HEK293 (cell line): Measurements from ENCODE around the gene SPOCK1.

Experiments used
- CTCF ChIA-PET: fragments of 350-600 bp; formaldehyde crosslinking; extraction: SDS; loops from one replicate; lab custom pipeline; 2021; ENCODE audit warnings: antibody characterized with exemption; lab: Yijun Ruan, JAX
- POLR2A ChIA-PET: fragments of 300-600 bp; formaldehyde crosslinking; extraction: SDS; loops from one replicate; lab custom pipeline; 2020; ENCODE audit warnings: antibody characterized with exemption, inconsistent platforms; lab: Yijun Ruan, JAX
- H3K27ac ChIP-seq: fragments of 200-500 bp; sonication (Bioruptor generic); 2 replicates; pipeline ENCODE4 v1.5.1; 2014; ENCODE audit warnings: low read depth, low read length, control low read depth, inconsistent platforms; ENCODE audit errors: extremely low read depth
- H3K36me3 ChIP-seq, 2 experiments: fragments of 200-500 bp in 1 of 2; sonication (Bioruptor generic) in 1 of 2; 1 replicate in 1 of 2; 2 replicates in 1 of 2; pipeline ENCODE4 v1.5.1; 2014 to 2017; ENCODE audit warnings: inconsistent platforms in 2 of 2, low read length in 2 of 2; ENCODE audit not compliant: control insufficient read depth in 2 of 2, insufficient read depth in 1 of 2
- H3K4me1 ChIP-seq: fragments of 200-500 bp; sonication (Bioruptor generic); 2 replicates; pipeline ENCODE4 v1.5.1; 2014; ENCODE audit warnings: mild to moderate bottlenecking, low read length, inconsistent platforms; ENCODE audit not compliant: control insufficient read depth, insufficient read depth
- H3K4me3 ChIP-seq: 2 replicates; pipeline ENCODE4 v1.5.1; 2011; ENCODE audit warnings: low read depth, mild to moderate bottlenecking, control low read depth, low read length, moderate library complexity
- H3K9me3 ChIP-seq: fragments of 200-500 bp; sonication (Bioruptor generic); 2 replicates; pipeline ENCODE4 v1.5.1; 2014; ENCODE audit warnings: low read depth, low read length, inconsistent platforms; ENCODE audit not compliant: control insufficient read depth, insufficient read depth
- EGR2 ChIP-seq: fragments of 450-650 bp; formaldehyde crosslinking; IDR thresholded peaks from 2 replicates; pipeline ENCODE4 v1.5.1; 2016; ENCODE audit warnings: low read depth, missing biosample characterization, missing genetic modification characterization
- IKZF3 ChIP-seq: fragments of 450-650 bp; IDR thresholded peaks from 2 replicates; pipeline ENCODE4 v1.5.0; 2018; ENCODE audit warnings: missing biosample characterization, mild to moderate bottlenecking, missing genetic modification characterization, moderate library complexity
- OSR2 ChIP-seq: fragments of 450-650 bp; formaldehyde crosslinking; IDR thresholded peaks from 2 replicates; pipeline ENCODE4 v1.5.1; 2016; ENCODE audit warnings: missing biosample characterization, missing genetic modification characterization
- ZBTB20 ChIP-seq: fragments of 450-650 bp; formaldehyde crosslinking; IDR thresholded peaks from 2 replicates; pipeline ENCODE4 v1.5.1; 2016; ENCODE audit warnings: missing biosample characterization, missing genetic modification characterization
- ZFHX2 ChIP-seq: fragments of 450-650 bp; formaldehyde crosslinking; conservative IDR thresholded peaks from 2 replicates; pipeline ENCODE4 v1.5.1; 2016; ENCODE audit warnings: missing biosample characterization, missing genetic modification characterization
- ZNF155 ChIP-seq: fragments of 450-650 bp; formaldehyde crosslinking; IDR thresholded peaks from 2 replicates; pipeline ENCODE4 v1.5.1; 2016; ENCODE audit warnings: missing biosample characterization, missing genetic modification characterization
- ZNF530 ChIP-seq: fragments of 450-650 bp; formaldehyde crosslinking; IDR thresholded peaks from 2 replicates; pipeline ENCODE4 v1.5.1; 2016; ENCODE audit warnings: low read depth, missing biosample characterization, missing genetic modification characterization
- ZSCAN30 ChIP-seq: fragments of 450-650 bp; IDR thresholded peaks from 2 replicates; pipeline ENCODE4 v1.5.1; 2018; ENCODE audit warnings: missing biosample characterization, mild to moderate bottlenecking, missing genetic modification characterization, moderate library complexity
- TF ChIP-seq, protein P1 (sequence below): fragments of 450-650 bp; formaldehyde crosslinking; IDR thresholded peaks from 2 replicates; pipeline ENCODE4 v1.5.1; 2016; ENCODE audit warnings: missing biosample characterization, missing genetic modification characterization, borderline replicate concordance
- TF ChIP-seq, protein P2 (sequence below): fragments of 450-650 bp; IDR thresholded peaks from 2 replicates; pipeline ENCODE4 v1.5.1; 2018; ENCODE audit warnings: missing biosample characterization, mild to moderate bottlenecking, missing genetic modification characterization
- TF ChIP-seq, protein P3 (sequence below): fragments of 450-650 bp; formaldehyde crosslinking; IDR thresholded peaks from 2 replicates; pipeline ENCODE4 v1.5.1; 2017; ENCODE audit warnings: missing biosample characterization, missing genetic modification characterization

The SPOCK1 gene

DNA sequence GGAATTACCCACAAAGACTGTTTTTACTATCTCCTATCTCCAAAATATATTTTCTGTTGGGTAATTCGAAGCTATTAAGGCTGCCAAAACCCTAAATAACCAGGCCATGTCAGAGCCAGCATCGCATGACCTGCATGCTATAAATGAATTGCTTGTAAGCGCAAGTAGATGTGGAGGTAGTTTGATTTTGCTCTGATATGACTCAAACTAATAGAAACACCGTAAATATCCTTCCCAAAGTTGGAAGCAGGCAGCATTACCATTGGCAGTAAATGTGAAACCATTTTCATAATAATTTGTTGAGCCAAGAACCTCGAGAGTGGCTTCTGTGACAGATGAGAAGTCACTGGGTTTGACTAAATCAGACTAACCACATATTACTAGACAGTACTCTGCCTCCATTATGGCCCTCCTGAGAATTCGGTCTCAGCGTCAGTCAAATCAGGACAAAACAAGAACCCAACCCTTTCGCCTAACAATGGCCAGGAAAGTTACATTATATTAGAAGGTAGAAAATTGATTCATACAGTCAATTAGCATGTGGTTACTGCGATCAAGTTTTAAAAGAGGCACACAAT, 289.8 kb downstream of the SPOCK1 start:
- H3K4me1 ChIP-seq = peaks cover 12% of the 10 kb centered on the region
- TF ChIP-seq IKZF3 (tag by site-specific recombination) (no peak), ZBTB20 (tag by site-specific recombination) (no peak), ZSCAN30 (no peak), ZFHX2 (tag by site-specific recombination) (no peak), OSR2 (peak; percentile 44; the same call in 1 of the 2 replicates), ZNF155 (tag by site-specific recombination) (no peak)
- TF ChIP-seq, protein P1, sequence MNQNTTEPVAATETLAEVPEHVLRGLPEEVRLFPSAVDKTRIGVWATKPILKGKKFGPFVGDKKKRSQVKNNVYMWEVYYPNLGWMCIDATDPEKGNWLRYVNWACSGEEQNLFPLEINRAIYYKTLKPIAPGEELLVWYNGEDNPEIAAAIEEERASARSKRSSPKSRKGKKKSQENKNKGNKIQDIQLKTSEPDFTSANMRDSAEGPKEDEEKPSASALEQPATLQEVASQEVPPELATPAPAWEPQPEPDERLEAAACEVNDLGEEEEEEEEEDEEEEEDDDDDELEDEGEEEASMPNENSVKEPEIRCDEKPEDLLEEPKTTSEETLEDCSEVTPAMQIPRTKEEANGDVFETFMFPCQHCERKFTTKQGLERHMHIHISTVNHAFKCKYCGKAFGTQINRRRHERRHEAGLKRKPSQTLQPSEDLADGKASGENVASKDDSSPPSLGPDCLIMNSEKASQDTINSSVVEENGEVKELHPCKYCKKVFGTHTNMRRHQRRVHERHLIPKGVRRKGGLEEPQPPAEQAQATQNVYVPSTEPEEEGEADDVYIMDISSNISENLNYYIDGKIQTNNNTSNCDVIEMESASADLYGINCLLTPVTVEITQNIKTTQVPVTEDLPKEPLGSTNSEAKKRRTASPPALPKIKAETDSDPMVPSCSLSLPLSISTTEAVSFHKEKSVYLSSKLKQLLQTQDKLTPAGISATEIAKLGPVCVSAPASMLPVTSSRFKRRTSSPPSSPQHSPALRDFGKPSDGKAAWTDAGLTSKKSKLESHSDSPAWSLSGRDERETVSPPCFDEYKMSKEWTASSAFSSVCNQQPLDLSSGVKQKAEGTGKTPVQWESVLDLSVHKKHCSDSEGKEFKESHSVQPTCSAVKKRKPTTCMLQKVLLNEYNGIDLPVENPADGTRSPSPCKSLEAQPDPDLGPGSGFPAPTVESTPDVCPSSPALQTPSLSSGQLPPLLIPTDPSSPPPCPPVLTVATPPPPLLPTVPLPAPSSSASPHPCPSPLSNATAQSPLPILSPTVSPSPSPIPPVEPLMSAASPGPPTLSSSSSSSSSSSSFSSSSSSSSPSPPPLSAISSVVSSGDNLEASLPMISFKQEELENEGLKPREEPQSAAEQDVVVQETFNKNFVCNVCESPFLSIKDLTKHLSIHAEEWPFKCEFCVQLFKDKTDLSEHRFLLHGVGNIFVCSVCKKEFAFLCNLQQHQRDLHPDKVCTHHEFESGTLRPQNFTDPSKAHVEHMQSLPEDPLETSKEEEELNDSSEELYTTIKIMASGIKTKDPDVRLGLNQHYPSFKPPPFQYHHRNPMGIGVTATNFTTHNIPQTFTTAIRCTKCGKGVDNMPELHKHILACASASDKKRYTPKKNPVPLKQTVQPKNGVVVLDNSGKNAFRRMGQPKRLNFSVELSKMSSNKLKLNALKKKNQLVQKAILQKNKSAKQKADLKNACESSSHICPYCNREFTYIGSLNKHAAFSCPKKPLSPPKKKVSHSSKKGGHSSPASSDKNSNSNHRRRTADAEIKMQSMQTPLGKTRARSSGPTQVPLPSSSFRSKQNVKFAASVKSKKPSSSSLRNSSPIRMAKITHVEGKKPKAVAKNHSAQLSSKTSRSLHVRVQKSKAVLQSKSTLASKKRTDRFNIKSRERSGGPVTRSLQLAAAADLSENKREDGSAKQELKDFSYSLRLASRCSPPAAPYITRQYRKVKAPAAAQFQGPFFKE (tag by site-specific recombination) = no peak
- TF ChIP-seq, protein P2, sequence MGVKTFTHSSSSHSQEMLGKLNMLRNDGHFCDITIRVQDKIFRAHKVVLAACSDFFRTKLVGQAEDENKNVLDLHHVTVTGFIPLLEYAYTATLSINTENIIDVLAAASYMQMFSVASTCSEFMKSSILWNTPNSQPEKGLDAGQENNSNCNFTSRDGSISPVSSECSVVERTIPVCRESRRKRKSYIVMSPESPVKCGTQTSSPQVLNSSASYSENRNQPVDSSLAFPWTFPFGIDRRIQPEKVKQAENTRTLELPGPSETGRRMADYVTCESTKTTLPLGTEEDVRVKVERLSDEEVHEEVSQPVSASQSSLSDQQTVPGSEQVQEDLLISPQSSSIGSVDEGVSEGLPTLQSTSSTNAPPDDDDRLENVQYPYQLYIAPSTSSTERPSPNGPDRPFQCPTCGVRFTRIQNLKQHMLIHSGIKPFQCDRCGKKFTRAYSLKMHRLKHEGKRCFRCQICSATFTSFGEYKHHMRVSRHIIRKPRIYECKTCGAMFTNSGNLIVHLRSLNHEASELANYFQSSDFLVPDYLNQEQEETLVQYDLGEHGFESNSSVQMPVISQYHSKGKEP (tag by site-specific recombination) = peak; percentile 39; the same call in 1 of the 2 replicates
- TF ChIP-seq, protein P3, sequence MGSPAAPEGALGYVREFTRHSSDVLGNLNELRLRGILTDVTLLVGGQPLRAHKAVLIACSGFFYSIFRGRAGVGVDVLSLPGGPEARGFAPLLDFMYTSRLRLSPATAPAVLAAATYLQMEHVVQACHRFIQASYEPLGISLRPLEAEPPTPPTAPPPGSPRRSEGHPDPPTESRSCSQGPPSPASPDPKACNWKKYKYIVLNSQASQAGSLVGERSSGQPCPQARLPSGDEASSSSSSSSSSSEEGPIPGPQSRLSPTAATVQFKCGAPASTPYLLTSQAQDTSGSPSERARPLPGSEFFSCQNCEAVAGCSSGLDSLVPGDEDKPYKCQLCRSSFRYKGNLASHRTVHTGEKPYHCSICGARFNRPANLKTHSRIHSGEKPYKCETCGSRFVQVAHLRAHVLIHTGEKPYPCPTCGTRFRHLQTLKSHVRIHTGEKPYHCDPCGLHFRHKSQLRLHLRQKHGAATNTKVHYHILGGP (tag by site-specific recombination) = 0 out of 2 replicates have a peak, but pooled peaks have one; percentile 8
- TF ChIP-seq, all 188 proteins: peak for 3
- Histone ChIP-seq H3K9me3 (no peaks in the 10 kb centered on the region), H3K4me3 (no peak overlapping the region), H3K27ac (no peak overlapping the region), H3K36me3 (no peaks in the 10 kb centered on the region)
- ChIA-PET CTCF (interaction anchor here (0.7 to 1.3 kb wide), 2 partner anchors 14 to 207 kb away, joined by 3 read pairs; no protein-coding TSS in a partner anchor), POLR2A (no interaction called here)

DNA sequence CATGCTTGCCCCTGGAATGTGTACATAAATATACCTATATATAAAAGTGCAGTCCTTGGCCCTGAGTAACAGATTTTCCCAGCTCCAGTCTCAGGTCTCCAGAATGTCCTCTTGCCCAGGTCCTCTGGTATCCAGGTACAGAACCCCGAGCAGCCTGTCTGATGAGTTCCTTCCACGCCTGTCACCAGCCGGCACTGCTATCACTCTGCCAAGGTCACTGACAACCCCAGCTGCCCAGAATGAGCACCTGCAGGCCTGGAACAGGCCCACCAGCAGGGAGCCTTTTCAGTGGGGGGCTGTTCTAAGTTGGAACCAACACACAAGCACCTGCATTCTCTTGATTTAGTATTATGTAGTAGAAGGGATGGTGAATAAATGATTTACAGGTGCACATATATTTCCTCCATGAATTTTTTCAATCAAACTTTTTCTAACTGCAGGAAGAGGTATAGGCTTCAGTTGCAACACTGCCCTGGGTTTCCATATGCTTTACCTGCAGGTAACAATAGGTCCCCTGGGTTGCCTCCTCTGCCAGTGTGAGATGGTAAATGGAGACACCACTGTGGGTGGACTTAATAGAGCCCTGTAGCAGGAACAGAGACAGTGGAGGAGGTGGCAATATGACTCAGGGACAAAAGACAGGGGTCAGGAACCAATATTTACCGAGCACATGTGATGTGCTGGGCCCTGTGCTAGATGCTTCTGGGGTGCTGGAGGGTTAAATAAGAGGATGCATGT, 291.9 kb downstream of the SPOCK1 start:
- Histone ChIP-seq H3K27ac (no peak overlapping the region), H3K4me3 (no peak overlapping the region), H3K36me3 (no peaks in the 10 kb centered on the region), H3K4me1 (peaks cover 12% of the 10 kb centered on the region), H3K9me3 (no peaks in the 10 kb centered on the region)
- TF ChIP-seq ZNF530 (tag by site-specific recombination) (no peak), EGR2 (tag by site-specific recombination) (0 out of 2 replicates have a peak, but pooled peaks have one; percentile 9)
- ChIA-PET POLR2A (no interaction called here), CTCF (no interaction called here)
